GM12878 (cell line): ENCODE measurements around the gene SNW1. TPM values are rescaled to one million over a fixed set of nuclear protein-coding genes. Genes with fewer than 3 reads are reported as not detected.

Experiments used
- EGR1 ChIP-seq, 2 experiments: IDR thresholded peaks; 1 replicate in 1 of 2; 2 replicates in 1 of 2; pipeline ENCODE4 v1.6.1; 2011 to 2012; ENCODE audit warnings: low read depth in 2 of 2, low read length in 2 of 2, borderline replicate concordance in 1 of 2, mild to moderate bottlenecking in 1 of 2, moderate library complexity in 1 of 2
- KDM1A ChIP-seq: fragments of 200-600 bp; sonication (generic); IDR thresholded peaks from 2 replicates; pipeline ENCODE4 v1.6.1; 2016; ENCODE audit warnings: borderline replicate concordance
- POU2F2 ChIP-seq: IDR thresholded peaks from 3 replicates; pipeline ENCODE4 v1.6.1; 2011; ENCODE audit warnings: low read depth, mild to moderate bottlenecking, low read length, borderline replicate concordance
- RFX5 ChIP-seq: IDR thresholded peaks from 2 replicates; pipeline ENCODE4 v1.6.1; 2011; ENCODE audit warnings: low read depth, low read length, improper control_type of control experiment
- SMAD5 ChIP-seq: IDR thresholded peaks from 2 replicates; pipeline ENCODE4 v1.6.1; 2016; ENCODE audit warnings: antibody characterized with exemption, low read depth
- STAT3 ChIP-seq: IDR thresholded peaks from 2 replicates; pipeline ENCODE4 v1.6.1; 2011; ENCODE audit warnings: low read depth, low read length, improper control_type of control experiment
- TCF7 ChIP-seq: IDR thresholded peaks from 2 replicates; pipeline ENCODE4 v1.6.1; 2014; ENCODE audit warnings: antibody characterized with exemption, borderline replicate concordance
- polyA plus RNA-seq, 11 experiments: library from polyadenylated mRNA; depleted of rRNA in 4 of 11; unstranded in 6 of 11; stranded (reverse) in 5 of 11; fragments of >200 nt; fragmentation: Nextera tagmentation in 4 of 11; fragmentation: Illumina TruSeq in 1 of 11; extraction: Ambion mirVana in 4 of 11; extraction: Trizol in 1 of 11; gene quantifications; 1 replicate in 1 of 11; 2 replicates in 10 of 11; pipeline versions ENCODE4 v1.2.1 to v1.2.3, GENCODE V29; 2011 to 2016; ENCODE audit warnings: inconsistent platforms in 2 of 11, missing spikeins in 2 of 11, low read depth in 1 of 11
- total RNA-seq, 4 experiments: library from RNA; depleted of rRNA in 3 of 4; stranded (reverse); fragments of >200 nt in 3 of 4; fragmentation: Illumina TruSeq in 1 of 4; extraction: Trizol in 1 of 4; gene quantifications; 2 replicates each; pipeline versions ENCODE4 v1.2.1 to v1.2.3, GENCODE V29; 2013 to 2021
- TF ChIP-seq, protein P1 (sequence below): IDR thresholded peaks from 2 replicates; pipeline ENCODE4 v1.6.1; 2012; ENCODE audit warnings: mild to moderate bottlenecking, low read depth, low read length
- TF ChIP-seq, protein P2 (sequence below): fragments of 450-650 bp; IDR thresholded peaks from 2 replicates; pipeline ENCODE4 v1.6.1; 2017; ENCODE audit warnings: low read depth, mild to moderate bottlenecking, moderate library complexity

SNW1 gene
- total and polyA plus RNA-seq, 10 of the 15 experiments (the other 5 are each of a cell fraction or from before 2014, with no cell fraction given) = 56.6 to 109 (median 75.7) TPM

DNA sequence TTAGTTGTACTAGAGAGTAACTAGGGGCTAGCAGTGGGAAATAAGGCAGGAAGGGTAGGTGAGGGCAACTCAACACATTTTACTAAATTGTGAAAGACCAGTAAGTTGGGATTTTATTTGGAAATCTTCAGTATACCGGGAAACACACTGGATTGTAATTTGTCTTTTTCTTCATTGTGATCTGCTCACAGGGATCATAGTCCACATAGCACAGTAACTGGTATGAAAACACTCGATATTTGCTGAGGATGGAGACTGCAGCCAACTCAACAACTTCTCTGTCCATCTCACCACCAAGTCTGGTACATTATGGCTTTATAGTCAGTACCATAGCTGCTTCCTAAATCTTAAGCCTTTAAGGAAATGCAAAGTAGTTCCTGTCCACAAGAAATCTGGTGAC is 50.6 kb downstream of the SNW1 start (continued):
- no peak for TF ChIP-seq KDM1A
- TF ChIP-seq TCF7 = no peak
- TF ChIP-seq SMAD5 = no peak
- TF ChIP-seq RFX5 = no peak
- TF ChIP-seq STAT3 = no peak
- TF ChIP-seq, protein P1, sequence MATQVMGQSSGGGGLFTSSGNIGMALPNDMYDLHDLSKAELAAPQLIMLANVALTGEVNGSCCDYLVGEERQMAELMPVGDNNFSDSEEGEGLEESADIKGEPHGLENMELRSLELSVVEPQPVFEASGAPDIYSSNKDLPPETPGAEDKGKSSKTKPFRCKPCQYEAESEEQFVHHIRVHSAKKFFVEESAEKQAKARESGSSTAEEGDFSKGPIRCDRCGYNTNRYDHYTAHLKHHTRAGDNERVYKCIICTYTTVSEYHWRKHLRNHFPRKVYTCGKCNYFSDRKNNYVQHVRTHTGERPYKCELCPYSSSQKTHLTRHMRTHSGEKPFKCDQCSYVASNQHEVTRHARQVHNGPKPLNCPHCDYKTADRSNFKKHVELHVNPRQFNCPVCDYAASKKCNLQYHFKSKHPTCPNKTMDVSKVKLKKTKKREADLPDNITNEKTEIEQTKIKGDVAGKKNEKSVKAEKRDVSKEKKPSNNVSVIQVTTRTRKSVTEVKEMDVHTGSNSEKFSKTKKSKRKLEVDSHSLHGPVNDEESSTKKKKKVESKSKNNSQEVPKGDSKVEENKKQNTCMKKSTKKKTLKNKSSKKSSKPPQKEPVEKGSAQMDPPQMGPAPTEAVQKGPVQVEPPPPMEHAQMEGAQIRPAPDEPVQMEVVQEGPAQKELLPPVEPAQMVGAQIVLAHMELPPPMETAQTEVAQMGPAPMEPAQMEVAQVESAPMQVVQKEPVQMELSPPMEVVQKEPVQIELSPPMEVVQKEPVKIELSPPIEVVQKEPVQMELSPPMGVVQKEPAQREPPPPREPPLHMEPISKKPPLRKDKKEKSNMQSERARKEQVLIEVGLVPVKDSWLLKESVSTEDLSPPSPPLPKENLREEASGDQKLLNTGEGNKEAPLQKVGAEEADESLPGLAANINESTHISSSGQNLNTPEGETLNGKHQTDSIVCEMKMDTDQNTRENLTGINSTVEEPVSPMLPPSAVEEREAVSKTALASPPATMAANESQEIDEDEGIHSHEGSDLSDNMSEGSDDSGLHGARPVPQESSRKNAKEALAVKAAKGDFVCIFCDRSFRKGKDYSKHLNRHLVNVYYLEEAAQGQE = no peak
- TF ChIP-seq, protein P2, sequence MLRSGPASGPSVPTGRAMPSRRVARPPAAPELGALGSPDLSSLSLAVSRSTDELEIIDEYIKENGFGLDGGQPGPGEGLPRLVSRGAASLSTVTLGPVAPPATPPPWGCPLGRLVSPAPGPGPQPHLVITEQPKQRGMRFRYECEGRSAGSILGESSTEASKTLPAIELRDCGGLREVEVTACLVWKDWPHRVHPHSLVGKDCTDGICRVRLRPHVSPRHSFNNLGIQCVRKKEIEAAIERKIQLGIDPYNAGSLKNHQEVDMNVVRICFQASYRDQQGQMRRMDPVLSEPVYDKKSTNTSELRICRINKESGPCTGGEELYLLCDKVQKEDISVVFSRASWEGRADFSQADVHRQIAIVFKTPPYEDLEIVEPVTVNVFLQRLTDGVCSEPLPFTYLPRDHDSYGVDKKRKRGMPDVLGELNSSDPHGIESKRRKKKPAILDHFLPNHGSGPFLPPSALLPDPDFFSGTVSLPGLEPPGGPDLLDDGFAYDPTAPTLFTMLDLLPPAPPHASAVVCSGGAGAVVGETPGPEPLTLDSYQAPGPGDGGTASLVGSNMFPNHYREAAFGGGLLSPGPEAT = no peak
- no peak for TF ChIP-seq POU2F2
- TF ChIP-seq EGR1 (IDR thresholded peaks at IDR 0.05; ENCODE audit: borderline replicate concordance in 1 of 2, low read depth in 2 of 2, low read length in 2 of 2) = no peak
